Measurements from ENCODE around the gene FNDC3B.

- no peak for TF ChIP-seq TCF12 (IDR thresholded peaks at IDR 0.05; ENCODE audit: low read depth)
- no peak for TF ChIP-seq CEBPB (IDR thresholded peaks at IDR 0.05)
- no peak for TF ChIP-seq RAD21 (IDR thresholded peaks at IDR 0.05; ENCODE audit: low read depth)
- no peak for TF ChIP-seq CREB1 (IDR thresholded peaks at IDR 0.05; ENCODE audit: low read depth)
- no peak for TF ChIP-seq REST (IDR thresholded peaks at IDR 0.05; ENCODE audit: low read depth)
- no peak for TF ChIP-seq EGR1 (IDR thresholded peaks at IDR 0.05)
- no peak for TF ChIP-seq YY1 (IDR thresholded peaks at IDR 0.05; ENCODE audit: low read depth)
- no peak for TF ChIP-seq TAF1 (IDR thresholded peaks at IDR 0.05; ENCODE audit: low read depth)
- no peak for TF ChIP-seq MAX (IDR thresholded peaks at IDR 0.05)
- no peak for TF ChIP-seq EP300 (IDR thresholded peaks at IDR 0.05; ENCODE audit: borderline replicate concordance)
- no peak for TF ChIP-seq TEAD4 (IDR thresholded peaks at IDR 0.05)
- TF ChIP-seq ZBTB7A (IDR thresholded peaks at IDR 0.05; ENCODE audit: low read depth): no peak
- TF ChIP-seq NFIC (IDR thresholded peaks at IDR 0.05): no peak
These were observed 118.3 kb downstream of the FNDC3B start for GRCh38 chr3:172157564-172158258.

All from Ishikawa (cell line).